GM13976 (cell line): ENCODE measurements around the gene FOXN3.
"Not testable (repeated sequence)": the region's sequence is repeated elsewhere in the genome, so short reads cannot be mapped to it uniquely, and the experiment has no call there.

Experiments
- DNase-seq: peaks from one replicate; pipeline ENCODE4 v3.0.0; 2012; ENCODE audit warnings: low spot score
- CTCF ChIP-seq: IDR thresholded peaks from 2 replicates; pipeline ENCODE4 v1.5.1; 2012; ENCODE audit warnings: borderline replicate concordance, mild to moderate bottlenecking; ENCODE audit not compliant: insufficient read depth; ENCODE audit errors: extremely low read depth, missing control alignments, control extremely low read depth
- in situ Hi-C: fragments of 300-500 bp; cut with MboI; formaldehyde crosslinking; loops from one replicate; pipeline ENCODE4 v1.12.0; 2022; ENCODE audit warnings: low sequenced_read_pairs, mixed read lengths, inconsistent platforms; ENCODE audit not compliant: unreplicated experiment

The FOXN3 gene

GRCh38 chr14:89163031-89163636 is 253.9 kb downstream of the FOXN3 start:
- TF ChIP-seq CTCF: no peak
- in situ Hi-C loops: loop anchor here (25.0 kb wide), 1 partner anchor 749 kb away; no protein-coding TSS in a partner anchor
- DNase-seq: no peak

DNA sequence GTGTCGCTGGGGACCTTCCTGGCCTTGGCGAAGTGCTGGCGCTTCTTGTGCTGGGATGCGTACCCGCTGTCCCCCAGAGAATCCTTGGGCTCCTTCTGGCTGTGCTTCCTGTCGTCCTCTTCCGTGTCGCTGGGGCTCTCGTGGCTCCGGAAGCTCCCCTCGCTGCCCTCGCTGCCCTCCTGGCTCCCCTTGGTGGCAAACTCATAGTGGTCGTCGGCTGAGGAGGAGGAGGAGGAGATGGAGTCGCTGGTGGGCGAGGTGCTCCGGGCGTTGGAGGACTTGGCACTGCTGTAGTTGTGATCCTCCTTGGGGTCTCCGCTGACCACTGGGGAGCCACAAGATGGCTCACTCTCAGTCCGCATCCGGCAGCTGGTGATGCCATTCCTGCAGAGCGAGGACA is 254.4 kb downstream of the FOXN3 start:
- in situ Hi-C loops: loop anchor here (25.0 kb wide), 1 partner anchor 750 kb away; no protein-coding TSS in a partner anchor
- no peak for DNase-seq
- no peak for TF ChIP-seq CTCF

GRCh38 chr14:89160437-89160836 is 256.6 kb downstream of the FOXN3 start:
- no peak for DNase-seq
- no peak for TF ChIP-seq CTCF
- in situ Hi-C loops: loop anchor here (25.0 kb wide), 1 partner anchor 752 kb away; no protein-coding TSS in a partner anchor

- no peak for DNase-seq
- no peak for TF ChIP-seq CTCF
- in situ Hi-C loops: loop anchor here (25.0 kb wide), 1 partner anchor 754 kb away; no protein-coding TSS in a partner anchor
These were observed 258.3 kb downstream of the FOXN3 start for GRCh38 chr14:89158701-89159100.

- DNase-seq: not testable (repeated sequence)
- in situ Hi-C loops: loop anchor here (25.0 kb wide), 1 partner anchor 754 kb away; no protein-coding TSS in a partner anchor
These were observed 258.9 kb downstream of the FOXN3 start for GRCh38 chr14:89158104-89158503.

GRCh38 chr14:89155491-89155890 is 261.5 kb downstream of the FOXN3 start:
- no peak for DNase-seq
- in situ Hi-C loops: loop anchor here (25.0 kb wide), 1 partner anchor 757 kb away; no protein-coding TSS in a partner anchor
- TF ChIP-seq CTCF: no peak

GRCh38 chr14:89151693-89152092 is 265.3 kb downstream of the FOXN3 start:
- DNase-seq: not testable (repeated sequence)
- in situ Hi-C loops: loop anchor here (25.0 kb wide), 1 partner anchor 761 kb away; no protein-coding TSS in a partner anchor
